Activated CD4-positive, alpha-beta memory T cell treated with anti-CD3 and anti-CD28 coated beads for 36 hours (primary cell): ENCODE measurements around the gene ACOT12. TPM values are rescaled to one million over a fixed set of nuclear protein-coding genes. Genes with fewer than 3 reads are reported as not detected.

Experiments used
- total RNA-seq, 2 experiments: library from RNA; stranded (reverse); gene quantifications; one replicate each; pipeline ENCODE4 v1.2.3, GENCODE V29; 2021

Gene ACOT12
- total RNA-seq, 2 experiments from 2014 or later = not detected

Other genes starting within 250 kb of the ACOT12 start
- not detected for gene CKMT2, start 160.8 kb downstream of the ACOT12 start, total RNA-seq
- gene ZCCHC9, start 92.5 kb downstream of the ACOT12 start, total RNA-seq = 10 to 100 TPM; 42.6 to 49.1 TPM